KOPT-K1 (cell line): ENCODE results near the gene TSC22D2.
"Not testable (repeated sequence)": the region's sequence is repeated elsewhere in the genome, so short reads cannot be mapped to it uniquely, and the experiment has no call there.

Experiments
- H3K27ac ChIP-seq: fragments of 200-600 bp; sonication (generic); 2 replicates; pipeline ENCODE4 v1.5.1; 2016; ENCODE audit warnings: antibody characterized with exemption, mild to moderate bottlenecking, low read depth, low read length; ENCODE audit not compliant: poor library complexity, severe bottlenecking
- H3K36me3 ChIP-seq: fragments of 200-600 bp; sonication (generic); 2 replicates; pipeline ENCODE4 v1.5.1; 2017; ENCODE audit warnings: antibody characterized with exemption, mild to moderate bottlenecking, low read length, moderate library complexity; ENCODE audit not compliant: insufficient read depth
- H3K9me3 ChIP-seq: fragments of 200-600 bp; sonication (generic); 2 replicates; pipeline ENCODE4 v1.5.1; 2017; ENCODE audit warnings: antibody characterized with exemption, low read length, mild to moderate bottlenecking; ENCODE audit not compliant: insufficient read depth, poor library complexity, severe bottlenecking

TSC22D2 gene

DNA sequence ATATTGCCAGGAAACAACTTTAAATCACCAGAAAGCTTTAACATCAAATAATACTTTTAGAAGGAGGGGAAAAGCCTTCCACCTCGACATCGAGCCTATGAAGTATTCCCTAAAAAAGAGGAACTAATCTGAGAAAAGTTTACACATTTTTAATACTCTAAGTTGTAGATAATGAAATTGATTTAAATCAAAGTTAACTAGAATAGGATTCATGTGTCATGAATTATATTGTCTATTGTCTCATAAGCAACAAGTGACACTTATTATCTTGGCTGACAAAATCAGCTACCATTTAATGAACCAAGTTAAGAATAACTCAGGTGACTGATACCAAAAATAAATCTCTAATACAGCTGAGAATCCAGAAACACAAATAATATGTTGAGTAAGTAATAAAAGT is 56.6 kb downstream of the TSC22D2 start:
- Histone ChIP-seq H3K9me3 (no peaks in the 10 kb centered on the region), H3K36me3 (peaks cover under 1% of the 10 kb centered on the region; the same call in 1 of the 2 replicates), H3K27ac (no peak overlapping the region)

- Histone ChIP-seq H3K36me3 (no peaks in the 10 kb centered on the region), H3K9me3 (no peaks in the 10 kb centered on the region), H3K27ac (no peak overlapping the region)
Observed at GRCh38 chr3:150467381-150467780, 59.3 kb downstream of the TSC22D2 start.

- no peak overlapping the region for H3K27ac ChIP-seq
- no peaks in the 10 kb centered on the region for H3K9me3 ChIP-seq
Observed at GRCh38 chr3:150469031-150469930, 61.2 kb downstream of the TSC22D2 start.

DNA sequence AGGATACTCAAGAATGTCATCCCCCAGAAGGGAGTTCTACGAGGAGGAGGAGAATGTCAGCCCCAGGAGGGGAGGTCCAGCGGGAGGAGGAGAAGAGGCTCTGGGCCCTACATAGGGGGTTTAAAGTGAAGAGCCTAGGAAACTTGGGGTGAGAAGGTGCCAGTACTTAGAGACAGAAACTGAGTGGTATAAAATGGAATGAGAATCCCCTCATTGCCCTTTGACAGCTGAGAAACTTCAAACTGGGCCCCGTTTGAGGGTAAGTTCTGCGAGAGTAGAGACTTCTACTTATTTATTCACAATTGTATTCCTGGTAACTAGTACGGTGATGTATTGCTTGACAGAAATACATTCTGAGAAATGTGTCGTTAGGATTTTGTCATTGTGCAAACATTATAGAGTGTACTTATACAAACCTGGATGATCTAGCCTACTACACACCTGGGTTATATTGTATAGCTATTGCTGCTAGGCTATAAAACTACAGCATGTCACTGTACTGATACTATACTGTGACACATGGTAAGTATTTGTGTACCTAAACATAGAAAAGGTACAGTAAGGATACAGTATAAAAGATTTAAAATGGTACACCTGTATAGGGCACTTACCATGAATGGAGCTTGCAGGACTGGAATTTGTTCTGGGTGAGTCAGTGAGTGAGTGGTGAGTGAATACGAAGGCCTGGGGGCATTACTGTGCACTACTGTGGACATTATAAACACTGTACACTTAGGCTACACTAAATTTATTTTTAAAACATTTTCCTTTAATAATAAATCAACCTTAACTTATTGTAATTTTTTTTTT is 62.0 kb downstream of the TSC22D2 start:
- Histone ChIP-seq H3K9me3 (no peaks in the 10 kb centered on the region), H3K27ac (no peak overlapping the region), H3K36me3 (no peaks in the 10 kb centered on the region)

More at GRCh38 chr3:150469031-150469930, 61.2 kb downstream of the TSC22D2 start:
- no peaks in the 10 kb centered on the region for H3K36me3 ChIP-seq

DNA sequence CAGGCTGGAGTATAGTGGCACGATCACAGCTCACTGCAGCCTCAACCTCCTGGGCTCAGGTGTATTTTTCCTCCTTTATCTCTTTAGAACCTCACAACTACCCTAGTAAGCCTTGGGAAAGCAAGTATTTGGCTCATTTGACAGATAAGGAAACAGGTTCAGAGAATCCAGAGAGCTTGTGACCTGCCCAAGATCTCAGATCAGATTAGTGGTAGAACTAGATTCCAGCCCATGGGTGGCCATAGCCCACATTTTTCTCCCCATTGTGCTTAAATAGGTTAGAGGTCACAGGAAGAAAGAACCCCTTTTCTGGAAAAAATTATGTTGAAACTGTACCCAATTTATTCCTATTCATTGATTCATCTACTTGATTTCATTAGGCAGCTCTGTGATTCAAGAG is 64.3 kb downstream of the TSC22D2 start:
- Histone ChIP-seq H3K9me3 (no peaks in the 10 kb centered on the region), H3K27ac (no peak overlapping the region), H3K36me3 (no peaks in the 10 kb centered on the region)

DNA sequence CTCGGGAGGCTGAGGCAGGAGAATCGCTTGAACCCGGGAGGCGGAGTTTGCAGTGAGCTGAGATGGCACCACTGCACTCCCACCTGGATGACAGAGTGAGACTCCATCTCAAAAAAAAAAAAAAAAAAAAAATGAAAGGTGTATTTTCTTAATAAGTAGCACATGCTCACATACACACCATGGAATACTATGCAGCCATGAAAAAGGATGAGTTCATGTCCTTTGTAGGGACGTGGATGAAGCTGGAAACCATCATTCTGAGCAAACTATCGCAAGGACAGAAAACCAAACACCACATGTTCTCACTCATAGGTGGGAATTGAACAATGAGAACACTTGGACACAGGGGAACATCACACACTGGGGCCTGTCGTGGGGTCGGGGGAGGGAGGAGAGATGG is 65.1 kb downstream of the TSC22D2 start:
- not testable (repeated sequence) for H3K27ac ChIP-seq, H3K36me3 ChIP-seq, H3K9me3 ChIP-seq

DNA sequence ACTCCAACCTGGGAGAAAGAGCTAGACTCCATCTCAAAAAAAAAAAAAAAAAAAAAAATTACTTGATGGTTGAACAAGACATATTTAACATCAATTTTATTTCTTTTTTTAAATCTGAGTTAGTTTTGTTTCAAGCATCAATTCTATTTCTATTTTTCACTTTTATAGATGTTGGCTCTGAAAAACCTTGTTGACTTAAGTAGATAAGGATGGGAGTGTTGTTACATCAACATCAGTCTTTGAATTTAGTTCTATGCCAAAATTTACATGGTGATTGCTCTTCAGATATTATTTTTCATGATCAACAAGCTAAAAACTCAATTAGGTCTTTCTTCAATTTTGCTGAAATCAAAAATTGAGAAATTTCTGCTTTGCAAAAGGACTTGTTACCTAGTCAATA is 71.3 kb downstream of the TSC22D2 start:
- peaks cover 8% of the 10 kb centered on the region for H3K9me3 ChIP-seq
- no peaks in the 10 kb centered on the region for H3K36me3 ChIP-seq
- no peak overlapping the region for H3K27ac ChIP-seq

GRCh38 chr3:150480877-150481276 is 72.8 kb downstream of the TSC22D2 start:
- no peak overlapping the region for H3K27ac ChIP-seq
- H3K36me3 ChIP-seq = no peaks in the 10 kb centered on the region
- H3K9me3 ChIP-seq = peaks cover 8% of the 10 kb centered on the region

- H3K27ac ChIP-seq = no peak overlapping the region
- peaks cover 11% of the 10 kb centered on the region for H3K9me3 ChIP-seq
- H3K36me3 ChIP-seq = no peaks in the 10 kb centered on the region
Observed at GRCh38 chr3:150483226-150483625, 75.1 kb downstream of the TSC22D2 start.

- Histone ChIP-seq H3K9me3 (peaks cover 9% of the 10 kb centered on the region), H3K27ac (no peak overlapping the region), H3K36me3 (no peaks in the 10 kb centered on the region)
Observed at GRCh38 chr3:150484410-150484809, 76.3 kb downstream of the TSC22D2 start.

- Histone ChIP-seq H3K27ac (no peak overlapping the region), H3K9me3 (peaks cover 9% of the 10 kb centered on the region), H3K36me3 (no peaks in the 10 kb centered on the region)
Observed at GRCh38 chr3:150488867-150489266, 80.8 kb downstream of the TSC22D2 start.

DNA sequence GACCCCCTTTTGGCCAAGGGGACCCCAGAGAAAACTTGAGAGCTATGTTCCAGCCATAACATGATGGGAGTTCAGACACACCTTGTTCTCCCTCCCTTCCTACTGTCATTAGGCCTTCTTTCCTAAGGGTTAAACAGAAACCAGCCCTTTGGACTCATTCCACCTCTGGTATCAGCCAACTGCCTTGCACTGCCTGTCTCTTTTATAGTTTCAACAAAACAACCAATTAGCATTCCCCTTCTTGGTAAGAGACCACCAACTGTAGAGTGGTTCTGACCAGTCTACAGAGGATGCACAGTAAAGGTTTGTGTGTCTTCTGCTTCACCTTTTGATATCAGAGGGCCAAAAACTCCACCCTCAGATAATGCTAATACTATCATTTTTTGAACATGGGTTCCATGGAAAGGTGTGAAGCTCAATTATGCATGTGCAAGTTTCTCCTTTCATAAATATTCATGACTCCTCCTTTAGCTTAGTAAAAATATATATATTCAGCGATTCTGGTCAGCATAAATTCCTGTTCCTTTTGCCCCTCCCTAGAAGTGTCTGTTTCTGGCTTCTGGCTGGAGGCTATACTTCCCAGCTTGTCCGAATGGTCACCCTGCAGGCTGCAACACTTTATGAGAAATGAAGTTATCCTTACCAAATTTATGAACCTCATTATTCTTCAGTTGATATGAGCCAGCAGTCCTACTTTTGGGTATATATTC is 82.3 kb downstream of the TSC22D2 start:
- no peak overlapping the region for H3K27ac ChIP-seq
- peaks cover 6% of the 10 kb centered on the region for H3K9me3 ChIP-seq
- H3K36me3 ChIP-seq = no peaks in the 10 kb centered on the region

DNA sequence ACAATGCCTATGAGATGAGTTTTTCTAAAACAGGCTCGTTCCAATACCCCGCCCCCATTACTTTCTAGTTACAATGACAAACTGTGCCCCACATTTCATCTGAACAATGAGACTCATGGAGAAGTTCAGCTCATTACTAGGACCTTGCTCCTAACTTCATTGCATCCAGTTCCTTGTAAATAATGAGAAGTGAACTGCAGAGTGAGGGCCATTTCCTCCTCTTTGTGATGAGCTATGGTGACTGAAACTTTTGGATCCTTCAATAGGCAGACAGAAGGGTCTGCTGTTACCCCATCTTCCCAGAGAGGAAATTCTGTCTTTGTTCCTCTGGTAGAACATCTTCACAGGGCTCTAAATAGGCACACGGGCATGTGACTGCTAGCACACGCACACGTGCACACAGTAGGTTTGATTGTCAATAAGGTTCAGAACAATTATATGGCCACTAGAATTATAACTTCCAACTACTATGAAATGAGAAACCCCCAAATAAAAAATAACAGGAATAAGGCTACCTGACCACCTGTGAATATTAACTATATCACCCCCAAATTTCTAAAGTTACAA is 86.4 kb downstream of the TSC22D2 start:
- H3K27ac ChIP-seq = no peak overlapping the region

DNA sequence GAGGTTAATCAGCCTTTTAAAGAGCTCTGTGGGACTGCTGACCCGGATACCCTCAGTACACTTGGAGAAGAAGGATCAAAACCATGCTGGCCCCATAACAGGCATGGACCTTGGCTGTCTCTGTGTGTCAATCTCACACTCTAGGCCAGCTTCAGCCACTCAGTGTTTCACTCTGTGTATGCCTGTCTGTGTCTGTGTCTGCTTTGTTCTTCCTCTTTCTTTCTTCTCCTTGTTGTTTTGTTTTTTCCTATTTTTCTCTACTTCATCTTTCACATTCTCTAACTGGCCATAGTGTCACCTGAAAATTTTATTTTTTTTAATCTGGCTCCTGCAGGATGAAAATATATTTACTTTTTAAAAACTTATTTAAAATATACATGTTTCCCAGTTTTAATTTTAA is 87.1 kb downstream of the TSC22D2 start:
- Histone ChIP-seq H3K27ac (no peak overlapping the region), H3K36me3 (no peaks in the 10 kb centered on the region), H3K9me3 (peaks cover 6% of the 10 kb centered on the region)

More for the DNA sequence above, 86.4 kb downstream of the TSC22D2 start:
- Histone ChIP-seq H3K36me3 (no peaks in the 10 kb centered on the region), H3K9me3 (no peaks in the 10 kb centered on the region)
